ENCODE measurements around the gene CASP5.
"Not testable (repeated sequence)": the region's sequence is repeated elsewhere in the genome, so short reads cannot be mapped to it uniquely, and the experiment has no call there.

Gene CASP5

DNA sequence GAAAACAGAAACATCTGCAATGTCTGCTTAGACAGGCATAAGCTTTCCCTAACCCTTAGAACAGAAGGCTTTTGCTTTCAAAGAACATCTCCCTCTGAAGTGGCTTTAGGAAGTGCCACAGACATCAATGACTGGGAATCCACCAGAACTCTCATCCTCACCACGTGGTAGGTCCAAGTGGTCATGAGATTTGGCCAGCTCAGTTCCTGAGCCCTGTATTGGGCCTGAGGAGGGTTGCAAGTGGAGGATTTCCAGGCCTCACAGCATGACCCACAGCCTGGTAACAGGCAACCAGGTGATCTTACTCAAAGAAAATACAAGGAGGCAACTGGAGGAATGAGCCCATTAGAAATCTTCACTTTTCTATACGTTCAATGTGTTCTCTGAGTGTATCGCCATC lies 10.4 kb upstream of the CASP5 start:
- peak in 1 of 2 donors; percentile 42 for ATAC-seq

DNA sequence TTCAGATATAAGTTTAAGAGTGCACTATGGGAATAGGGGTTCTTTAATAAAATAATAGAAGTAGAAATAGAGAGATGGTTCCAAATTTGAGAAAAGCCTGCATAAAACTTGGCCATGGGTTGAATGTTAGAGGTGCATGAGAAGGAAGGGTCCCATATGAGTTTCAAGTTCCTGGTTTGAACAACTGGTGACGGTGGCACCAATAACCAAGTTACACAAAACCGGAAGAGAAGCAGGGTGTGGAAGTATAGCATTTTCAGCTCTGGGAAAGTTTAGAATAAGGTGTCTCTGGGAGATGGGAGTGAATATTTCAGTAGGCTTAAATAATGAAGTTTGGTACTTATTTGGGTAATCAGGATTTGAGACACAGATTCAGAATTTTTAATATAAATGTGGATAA lies 9.5 kb upstream of the CASP5 start:
- ATAC-seq = no peak

DNA sequence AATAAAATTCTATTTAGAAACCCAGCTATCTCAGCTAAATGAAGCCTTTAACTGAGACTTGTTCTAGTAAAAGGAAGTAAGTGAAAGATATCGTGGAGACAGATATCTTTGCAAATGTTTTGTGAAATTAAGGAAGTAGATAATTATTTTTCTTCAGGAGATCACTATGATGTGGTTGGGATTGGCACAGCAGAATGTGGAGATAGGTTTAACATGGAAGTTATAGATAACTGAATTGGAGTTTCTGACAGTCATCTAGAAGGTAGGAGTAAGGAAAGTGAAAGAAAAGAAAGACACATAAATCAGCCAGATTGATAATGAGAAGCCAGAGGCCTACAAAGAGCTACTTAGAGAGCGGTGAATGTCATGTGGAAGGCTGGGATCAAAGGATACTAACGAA lies 4.7 kb upstream of the CASP5 start:
- no peak for ATAC-seq

DNA sequence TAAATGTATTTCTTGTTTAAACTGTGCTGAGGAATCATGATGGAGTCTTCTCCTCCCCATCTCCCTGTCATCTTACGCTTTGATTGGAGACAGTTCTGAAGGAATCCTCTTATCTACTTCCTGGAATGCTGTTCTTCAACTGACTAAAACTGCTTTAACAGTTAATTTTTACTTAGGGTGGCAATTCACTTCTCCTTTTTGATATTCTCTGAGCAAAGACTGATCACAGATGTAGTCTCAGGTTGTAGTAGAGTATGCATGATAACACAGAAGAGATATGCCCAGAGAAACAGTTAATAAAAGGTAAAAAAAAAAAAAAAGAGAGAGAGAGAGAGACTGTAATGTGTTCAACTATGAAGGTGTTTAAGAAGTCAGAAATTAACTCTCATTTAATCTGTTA lies 1.4 kb upstream of the CASP5 start:
- no peak for ATAC-seq

DNA sequence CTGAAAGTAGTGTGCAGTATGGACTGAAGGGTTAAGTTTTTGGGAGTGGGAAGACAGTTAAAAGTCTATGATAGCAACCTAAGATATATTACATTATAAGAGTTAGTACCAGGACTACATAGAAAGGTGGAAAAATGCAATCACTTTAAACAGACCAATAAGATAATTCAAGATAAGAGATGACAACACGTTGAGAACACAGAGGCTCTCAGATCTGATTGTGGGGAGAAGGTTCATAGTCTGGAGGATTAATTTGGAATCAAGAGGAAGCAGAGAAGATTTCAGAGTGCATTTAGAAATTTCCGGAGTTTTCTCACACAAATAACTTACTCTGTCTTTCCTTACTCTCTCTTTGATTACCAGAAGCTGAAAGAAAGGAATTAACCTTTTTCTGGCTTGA lies 441 bp downstream of the CASP5 start:
- no peak for ATAC-seq

DNA sequence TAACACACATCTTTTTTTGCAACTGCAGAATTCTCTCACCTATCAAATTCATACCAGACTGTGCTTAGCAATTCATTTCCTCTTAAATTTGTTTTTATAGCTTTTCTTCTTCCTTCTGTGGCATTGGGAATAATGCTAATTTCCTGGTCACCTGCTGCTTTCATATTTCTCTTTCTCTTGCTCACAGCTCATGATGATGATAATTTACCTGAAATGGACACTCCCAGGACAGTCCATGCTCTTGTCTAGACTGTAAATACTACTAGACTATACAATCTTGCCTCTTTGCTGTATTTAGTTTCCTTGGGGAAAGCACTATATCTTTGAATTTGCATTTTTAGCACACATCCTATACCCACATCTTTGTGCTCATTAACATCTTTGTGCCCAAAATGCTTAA lies 15.5 kb downstream of the CASP5 start:
- no peak for ATAC-seq

DNA sequence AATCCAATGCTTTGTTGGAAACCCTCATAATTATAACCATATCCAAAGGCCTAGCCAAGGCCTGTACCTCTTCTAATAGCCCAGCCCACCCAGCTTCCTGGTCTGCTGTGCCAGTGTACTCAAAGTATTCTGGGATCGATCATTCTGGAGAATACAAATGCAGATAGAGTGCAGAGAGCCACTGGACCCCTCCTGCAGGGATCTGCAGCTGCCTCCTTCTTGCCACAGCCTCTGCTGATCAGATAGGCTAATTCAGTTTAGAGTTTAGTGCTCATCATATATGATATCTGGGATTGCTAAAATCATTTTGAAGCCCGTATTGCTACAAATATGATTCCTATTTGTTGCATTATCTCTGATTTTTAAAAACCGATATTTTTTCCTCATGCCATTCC lies 17.5 kb downstream of the CASP5 start:
- ATAC-seq = no peak

DNA sequence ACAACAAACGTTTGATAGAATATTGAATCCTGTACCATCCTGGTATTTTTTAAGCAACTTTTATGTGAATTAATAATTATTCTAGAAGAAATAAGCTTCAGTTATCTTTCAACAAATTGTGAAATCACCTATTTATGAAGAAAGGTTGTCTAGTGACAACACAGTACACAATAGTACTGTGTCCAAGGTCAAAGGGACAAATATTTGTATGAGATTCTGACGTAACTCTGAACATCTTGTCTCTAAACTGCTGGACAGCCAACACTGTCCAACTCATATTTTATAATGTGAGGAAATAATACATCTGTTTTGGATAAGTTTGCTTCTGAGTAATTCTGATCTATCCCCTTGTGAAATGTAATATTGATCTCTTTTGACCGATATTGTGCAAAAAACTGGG lies 18.9 kb downstream of the CASP5 start:
- no peak for ATAC-seq

DNA sequence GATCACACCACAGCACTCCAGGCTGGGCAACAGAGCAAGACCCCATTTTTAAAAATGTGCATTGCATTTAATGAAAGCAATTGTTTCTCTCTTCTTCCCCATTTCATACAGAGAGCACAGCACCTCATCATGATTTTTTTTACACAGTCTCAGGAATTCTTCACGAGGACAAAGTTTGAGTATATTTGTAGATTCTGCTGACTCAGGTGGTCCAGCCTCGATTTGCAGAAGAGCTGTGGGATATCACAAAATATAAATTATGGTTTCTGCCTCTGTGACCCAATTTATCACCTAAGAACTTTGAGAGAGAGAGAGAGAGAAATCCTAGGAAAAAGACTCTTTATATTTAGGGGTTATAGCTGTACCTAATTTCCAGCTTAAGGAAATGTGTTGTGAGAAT lies 19.8 kb downstream of the CASP5 start:
- ATAC-seq = no peak

DNA sequence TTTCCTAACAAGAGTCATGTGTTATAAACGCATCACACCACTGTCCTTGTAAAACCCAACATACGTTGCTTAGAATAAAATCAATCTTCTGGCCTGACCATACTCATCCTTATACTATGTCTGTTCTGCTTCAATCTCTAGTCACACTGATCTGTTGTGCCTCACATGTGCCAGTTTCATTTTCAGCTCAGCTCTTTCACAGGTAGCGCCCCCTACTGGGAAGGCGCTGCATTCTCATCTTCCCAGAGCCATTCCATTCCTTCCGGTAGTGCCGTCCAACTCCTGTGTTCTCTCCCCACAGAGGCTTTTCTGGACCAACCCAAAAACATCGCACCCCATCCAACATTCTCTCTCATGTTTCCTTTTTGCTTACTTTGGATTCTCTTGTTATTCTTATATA lies 22.2 kb downstream of the CASP5 start:
- ATAC-seq = peak; percentile 53 to 67

DNA sequence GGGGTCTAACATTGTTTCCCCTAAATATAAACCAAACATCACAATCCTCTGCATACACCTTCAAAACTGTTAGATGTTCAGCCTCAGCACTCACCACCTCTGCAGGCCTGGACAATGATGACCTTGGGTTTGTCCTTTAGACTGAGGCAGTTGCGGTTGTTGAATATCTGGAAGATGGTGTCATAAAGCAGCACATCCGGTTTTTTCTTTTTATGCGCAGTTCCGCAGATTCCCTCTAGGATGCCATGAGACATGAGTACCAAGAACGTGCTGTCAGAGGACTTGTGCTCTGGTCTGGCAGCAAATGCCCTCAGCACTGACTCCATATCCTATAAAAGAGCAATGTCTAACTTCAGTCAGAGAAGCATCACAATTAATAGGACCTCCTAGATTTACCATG lies 22.8 kb downstream of the CASP5 start:
- ATAC-seq = no peak

DNA sequence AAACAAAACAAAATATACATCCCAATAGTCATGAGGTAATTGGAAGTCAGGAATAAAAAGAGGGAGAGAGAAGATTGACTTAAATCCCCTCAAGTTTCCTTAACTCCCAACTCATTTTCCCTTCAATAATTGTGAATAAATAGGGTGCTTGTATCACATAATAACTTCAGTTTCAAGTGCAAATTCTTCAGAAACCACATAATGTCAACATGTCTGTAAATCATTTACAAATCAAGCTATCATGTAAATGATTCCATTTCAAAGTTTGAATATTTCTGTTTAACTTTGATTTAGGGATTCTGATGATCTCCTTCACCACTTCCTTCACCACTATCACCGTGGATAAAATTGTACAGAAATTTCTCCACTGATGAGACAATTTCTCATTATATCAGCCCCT lies 23.2 kb downstream of the CASP5 start:
- no peak for ATAC-seq

DNA sequence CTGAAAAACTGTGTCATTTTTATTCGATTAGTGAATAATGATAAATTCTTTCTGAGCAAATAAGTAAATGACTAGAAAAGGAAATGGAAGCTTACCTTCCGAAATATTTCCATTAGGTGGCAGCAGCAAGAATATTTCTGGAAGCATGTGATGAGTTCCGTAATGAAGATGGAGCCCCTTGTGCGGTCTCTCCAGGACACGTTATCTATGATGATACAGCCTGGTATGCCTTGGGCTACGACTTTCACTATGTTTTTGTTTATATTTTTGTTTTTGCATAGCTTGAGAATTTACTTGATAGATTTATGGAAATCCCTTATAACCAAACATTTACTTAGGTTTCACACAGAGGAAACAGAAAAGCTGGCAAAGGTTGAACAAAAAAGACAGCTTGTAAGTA lies 25.7 kb downstream of the CASP5 start:
- no peak for ATAC-seq

DNA sequence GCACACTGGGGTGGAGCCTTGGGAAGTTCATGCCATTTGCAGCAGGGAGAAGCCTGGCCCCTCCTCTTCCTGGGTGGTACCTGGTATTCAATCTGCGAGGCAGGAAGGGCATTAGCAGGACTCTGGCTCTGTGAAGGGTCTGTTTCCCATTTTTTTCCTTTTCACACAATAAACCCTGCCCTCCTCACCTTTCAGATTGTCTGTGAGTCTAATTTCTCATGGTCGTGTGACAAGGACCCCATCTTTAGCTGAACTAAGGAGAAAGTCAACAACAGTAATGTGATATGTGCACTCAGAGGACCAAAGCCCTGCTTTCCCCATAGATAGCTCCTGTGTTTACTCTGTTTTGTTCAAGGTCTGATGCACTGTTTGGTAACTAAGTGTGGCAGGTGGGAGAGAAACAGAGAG lies 28.0 kb downstream of the CASP5 start:
- no peak for ATAC-seq

DNA sequence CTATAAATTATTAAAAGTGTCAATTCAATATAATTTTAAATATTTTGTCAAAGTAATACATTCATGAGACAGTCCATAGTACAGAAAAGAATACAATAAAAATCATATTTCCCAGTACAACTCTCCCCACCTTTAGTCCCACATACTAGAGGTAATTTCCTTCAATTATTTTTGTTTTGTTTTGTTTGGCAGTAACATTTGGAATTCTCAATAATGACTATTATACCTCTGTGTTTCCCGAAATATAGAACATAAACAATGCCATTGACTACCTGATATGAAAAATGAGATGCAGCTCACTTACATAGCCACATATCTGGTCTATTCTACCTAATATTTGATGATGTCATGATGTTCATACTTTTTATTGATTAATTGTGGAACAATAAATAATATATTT lies 30.2 kb downstream of the CASP5 start:
- no peak for ATAC-seq

DNA sequence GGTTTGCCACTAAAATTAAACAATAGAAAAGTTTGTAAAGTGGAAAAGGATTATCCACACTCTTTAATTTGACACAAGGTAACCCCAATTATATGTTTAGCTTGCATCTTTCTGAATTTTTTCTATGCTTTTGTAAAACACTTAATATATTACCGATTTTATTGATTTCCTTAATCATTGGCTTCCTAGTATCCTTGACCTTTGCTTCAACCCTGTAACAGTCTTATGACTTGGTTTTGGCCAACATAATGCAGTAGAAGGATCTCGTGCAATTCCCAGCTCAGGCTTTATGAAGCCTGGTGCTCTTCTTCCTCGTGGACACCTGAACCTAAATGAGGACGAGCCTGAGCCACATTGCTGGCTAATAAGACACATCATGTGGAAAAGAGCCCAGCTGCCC lies 31.0 kb downstream of the CASP5 start:
- no peak for ATAC-seq

DNA sequence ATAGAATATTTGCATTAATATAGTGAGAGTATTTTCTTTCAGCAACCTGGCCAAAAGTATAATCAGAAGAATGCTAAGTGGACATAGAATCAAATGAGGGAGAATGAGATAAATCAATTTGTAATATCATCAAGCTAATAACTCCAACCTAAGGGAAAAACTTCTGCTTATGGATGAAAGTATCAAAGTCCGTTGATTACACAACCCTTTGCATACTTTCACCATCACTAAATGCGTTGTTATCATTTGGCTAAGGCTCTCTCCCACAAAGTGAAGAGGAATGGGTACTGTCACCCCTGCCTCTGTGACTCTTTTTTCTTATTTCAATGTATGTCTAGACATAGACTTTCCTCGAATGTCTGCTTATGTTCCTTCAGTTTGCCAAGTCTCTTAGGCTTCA lies 38.2 kb downstream of the CASP5 start:
- ATAC-seq = no peak

DNA sequence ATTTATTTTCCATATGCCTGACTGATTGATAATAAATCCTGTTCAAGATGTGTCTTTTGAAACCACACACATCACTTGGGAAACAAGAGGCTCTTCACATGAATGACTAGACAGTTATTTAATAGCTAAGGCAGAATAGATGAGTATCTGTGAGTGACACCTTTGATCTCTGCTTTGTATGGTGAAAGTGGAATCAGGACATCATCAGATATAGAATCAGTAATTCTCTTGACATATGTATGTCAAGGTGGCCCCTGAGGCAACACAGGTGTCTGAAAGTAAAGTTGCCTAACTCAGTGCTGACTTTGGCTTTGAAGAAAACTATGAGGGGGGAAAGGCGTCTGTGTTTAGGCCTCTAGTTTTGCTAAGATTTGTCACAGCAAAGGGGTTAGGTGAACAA lies 43.1 kb downstream of the CASP5 start:
- no peak for ATAC-seq

DNA sequence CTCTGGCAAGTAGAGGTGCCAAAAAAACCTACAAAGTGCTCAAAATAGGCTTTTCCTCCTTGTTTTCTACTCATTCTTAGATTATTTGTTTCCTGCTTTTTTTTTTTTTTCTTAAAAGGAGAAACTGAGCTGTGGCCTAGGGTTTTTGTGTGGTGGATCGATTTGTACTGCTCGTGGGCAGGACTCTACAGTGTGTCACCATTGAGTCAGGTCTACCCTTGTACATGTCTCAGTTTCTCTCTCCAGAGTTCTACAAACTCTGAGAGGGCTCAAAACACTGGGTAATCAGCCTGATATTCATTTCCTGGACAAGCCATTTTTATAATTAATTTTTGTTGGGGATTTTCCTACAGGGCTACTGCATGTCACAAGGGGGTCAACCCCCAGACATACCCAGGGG lies 49.4 kb downstream of the CASP5 start:
- ATAC-seq = peak in 1 of 2 donors; percentile 45

DNA sequence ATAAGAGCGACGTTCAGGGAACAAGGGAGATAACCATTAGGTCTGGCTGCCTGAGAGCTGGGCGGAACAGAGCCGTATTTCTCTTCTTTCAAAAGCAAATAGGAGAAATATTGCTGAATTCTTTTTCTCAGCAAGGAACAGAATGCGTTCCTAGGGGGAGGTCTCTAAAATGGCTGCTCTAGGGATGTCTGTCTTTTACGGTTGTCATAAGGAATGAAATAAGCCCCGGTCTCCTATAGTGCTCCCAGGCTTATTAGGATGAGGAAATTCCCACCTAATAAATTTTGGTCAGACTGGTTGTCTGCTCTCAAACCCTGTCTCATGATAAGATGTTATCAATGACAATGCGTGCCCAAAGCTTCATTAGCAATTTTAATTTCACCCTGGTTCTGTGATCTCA lies 50.0 kb downstream of the CASP5 start:
- not testable (repeated sequence) for ATAC-seq

DNA sequence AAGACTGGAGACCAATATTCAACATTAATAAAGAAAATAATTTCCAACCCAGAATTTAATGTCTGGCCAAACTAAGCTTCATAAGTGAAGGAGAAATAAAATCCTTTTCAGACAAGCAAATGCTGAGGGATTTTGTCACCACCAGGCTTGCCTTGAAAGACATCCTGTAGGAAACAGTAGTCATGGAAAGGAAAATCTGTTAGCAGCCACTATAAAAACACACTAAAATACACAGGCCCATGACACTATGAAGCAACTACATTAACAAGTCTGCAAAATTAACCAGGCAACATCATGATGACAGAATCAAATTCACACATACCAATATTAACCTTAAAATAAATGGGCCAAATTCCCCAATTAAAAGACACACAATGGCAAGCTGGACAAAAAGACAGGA lies 52.2 kb downstream of the CASP5 start:
- no peak for ATAC-seq

DNA sequence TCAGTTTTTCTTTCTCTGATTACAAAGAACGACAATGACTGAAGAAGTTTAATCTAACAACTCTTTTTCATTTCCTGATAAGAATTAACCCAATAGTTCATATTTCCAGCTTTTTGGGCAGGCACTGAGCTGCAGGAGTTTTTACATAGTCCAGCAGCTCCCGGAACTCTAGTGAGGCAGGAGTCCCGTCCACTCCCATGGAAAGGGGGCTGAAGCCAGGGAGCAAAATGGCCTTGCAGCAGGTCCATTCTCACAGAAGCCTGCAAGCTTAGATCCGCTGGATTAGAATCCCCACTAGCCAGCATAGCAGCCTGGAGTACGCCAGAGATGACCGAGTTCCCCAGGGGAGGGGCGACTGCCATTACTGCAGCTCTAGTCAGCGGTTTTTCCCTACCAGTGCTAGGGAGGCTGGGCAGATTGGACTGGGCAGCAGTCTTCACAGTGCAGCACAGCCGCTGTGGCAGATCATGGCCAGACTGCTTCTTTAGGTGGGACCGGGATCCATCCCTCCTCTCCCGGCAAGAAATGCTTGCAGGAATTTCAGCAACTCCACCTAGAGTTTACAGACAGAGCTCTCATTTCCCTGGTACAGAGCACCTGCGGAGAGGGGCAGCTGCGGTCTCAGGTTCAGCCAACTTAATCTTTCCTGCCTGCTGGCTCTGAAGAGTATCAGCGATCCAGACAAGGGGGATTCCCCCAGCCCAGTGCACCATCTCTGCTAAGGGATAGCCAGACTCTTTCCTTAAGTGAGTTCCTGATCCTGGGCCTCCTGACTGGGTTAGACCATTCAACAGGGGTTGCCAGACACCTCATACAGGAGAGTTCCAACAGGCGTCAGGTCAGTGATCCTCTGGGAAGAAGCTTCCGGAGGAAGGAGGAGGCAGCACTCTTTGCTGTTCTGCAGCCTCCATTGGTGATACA lies 53.9 kb downstream of the CASP5 start:
- ATAC-seq = no peak

DNA sequence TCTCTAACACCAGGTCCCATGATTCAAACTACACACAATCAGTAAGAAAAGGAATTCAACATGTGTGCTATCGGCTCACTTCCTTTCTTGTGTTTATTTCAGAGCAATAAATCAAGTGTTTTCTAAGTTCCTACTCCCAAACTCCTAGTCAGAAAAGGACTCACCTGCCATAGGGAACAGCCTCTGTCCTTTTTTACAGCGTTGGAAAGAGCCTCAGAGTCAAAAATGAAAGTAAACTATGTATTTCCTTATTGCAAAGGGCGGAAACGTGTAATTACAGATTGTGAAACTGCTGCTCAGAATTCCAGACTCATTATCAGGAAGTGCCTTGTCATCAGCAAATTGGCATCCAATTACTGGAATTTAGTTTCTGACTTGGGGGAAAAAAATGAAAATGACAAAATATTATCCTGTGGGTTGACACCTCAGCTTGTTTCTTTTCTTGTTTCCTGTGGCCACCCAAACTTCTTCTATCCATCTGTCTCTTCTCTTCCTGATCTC lies 54.6 kb downstream of the CASP5 start, which contains the start of gene CASP4:
Gene CASP4 (minus strand): TSS at position 220 of the 501 bp plus-strand sequence. CDS start 49 bp downstream, at position 171.
- peak; percentile 30 to 54 for ATAC-seq

DNA sequence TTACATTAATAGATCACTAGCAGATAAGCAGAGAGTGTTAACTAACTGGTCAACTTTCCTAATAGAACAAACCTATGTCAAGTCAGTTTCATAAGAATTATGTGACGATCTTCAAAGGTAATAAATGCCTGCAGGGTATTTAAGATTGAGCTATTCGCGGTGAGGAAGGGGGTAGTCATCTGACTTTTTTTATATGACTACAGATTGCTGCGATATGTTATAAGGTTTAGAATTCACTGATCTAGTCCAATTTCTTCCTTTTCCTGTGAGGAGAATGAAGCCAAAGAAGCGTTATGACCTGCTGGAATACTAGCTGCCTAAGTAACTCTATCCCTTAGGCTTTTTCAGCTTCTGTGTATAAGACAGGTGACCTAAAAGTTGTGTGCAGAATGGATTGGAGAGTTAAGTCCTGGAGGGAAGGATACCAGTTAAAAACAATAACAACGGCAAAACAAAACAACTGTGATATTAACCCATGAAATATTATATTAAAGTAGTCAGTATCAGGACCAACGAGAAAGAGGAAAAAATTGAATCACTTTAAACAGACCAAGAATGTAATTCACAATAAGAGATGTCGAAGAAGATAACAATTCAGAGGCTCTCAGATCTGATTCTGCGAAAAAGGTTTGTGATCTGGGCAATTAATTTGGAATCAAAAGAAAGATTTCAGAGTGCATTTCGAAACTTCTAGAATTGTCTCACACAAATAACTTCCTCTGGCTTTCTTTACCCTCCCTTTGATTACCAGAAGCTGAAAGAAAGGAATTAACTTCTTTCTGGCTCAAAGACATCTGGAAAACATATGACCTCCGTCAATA lies 55.2 kb downstream of the CASP5 start:
- peak; percentile 59 to 72 for ATAC-seq
